GM18511 (cell line): ENCODE results near the gene BABAM2.

Experiments used
- ATAC-seq: cut with Tn5 transposase; IDR thresholded peaks from one replicate; pipeline ENCODE4 v1.9.1; 2021; ENCODE audit warnings: mild to moderate bottlenecking, moderate library complexity; ENCODE audit not compliant: unreplicated experiment

The BABAM2 gene

GRCh38 chr2:28292491-28292890 is 402.0 kb downstream of the BABAM2 start:
- ATAC-seq = no peak

GRCh38 chr2:28293416-28293815 is 402.9 kb downstream of the BABAM2 start:
- ATAC-seq = no peak

GRCh38 chr2:28294451-28294850 is 403.9 kb downstream of the BABAM2 start:
- ATAC-seq = no peak

- no peak for ATAC-seq
Observed at GRCh38 chr2:28296243-28296642, 405.7 kb downstream of the BABAM2 start.

- ATAC-seq = no peak
Observed at GRCh38 chr2:28296904-28297303, 406.4 kb downstream of the BABAM2 start.

GRCh38 chr2:28297531-28297930 is 407.0 kb downstream of the BABAM2 start:
- no peak for ATAC-seq

- ATAC-seq = no peak
Observed at GRCh38 chr2:28298406-28298805, 407.9 kb downstream of the BABAM2 start.

- no peak for ATAC-seq
Observed at GRCh38 chr2:28300485-28301341, 410.2 kb downstream of the BABAM2 start.

- ATAC-seq = no peak
Observed at GRCh38 chr2:28305202-28305601, 414.7 kb downstream of the BABAM2 start.

GRCh38 chr2:28310107-28310506 is 419.6 kb downstream of the BABAM2 start:
- ATAC-seq = no peak

GRCh38 chr2:28311660-28312249 is 421.2 kb downstream of the BABAM2 start:
- no peak for ATAC-seq

GRCh38 chr2:28312307-28313219 is 422.0 kb downstream of the BABAM2 start:
- no peak for ATAC-seq

- ATAC-seq = no peak
Observed at GRCh38 chr2:28313220-28313784, 422.8 kb downstream of the BABAM2 start.

- no peak for ATAC-seq
Observed at GRCh38 chr2:28314968-28315367, 424.4 kb downstream of the BABAM2 start.

- no peak for ATAC-seq
Observed at GRCh38 chr2:28316546-28317335, 426.2 kb downstream of the BABAM2 start.

- no peak for ATAC-seq
Observed at GRCh38 chr2:28317390-28317789, 426.9 kb downstream of the BABAM2 start.

GRCh38 chr2:28318023-28318422 is 427.5 kb downstream of the BABAM2 start:
- no peak for ATAC-seq

GRCh38 chr2:28318462-28319117 is 428.1 kb downstream of the BABAM2 start:
- no peak for ATAC-seq

- no peak for ATAC-seq
Observed at GRCh38 chr2:28319118-28320008, 428.8 kb downstream of the BABAM2 start.
